Right atrium auricular region (tissue), 2 donors: Measurements from ENCODE around the gene PKP4. TPM values are rescaled to one million over a fixed set of nuclear protein-coding genes. Genes with fewer than 3 reads are reported as not detected.

Experiments
- DNase-seq: peaks from one replicate; pipeline ENCODE4 v3.0.0-alpha.2; 2019; ENCODE audit warnings: low spot score
- H3K27ac ChIP-seq, 2 donors: fragments of 200-600 bp; sonication (generic); 1 replicate in 1 of 2; 2 replicates in 1 of 2; pipeline ENCODE4 v1.5.1; 2016 to 2019
- H3K27me3 ChIP-seq, 2 donors: fragments of 200-600 bp; sonication (generic); one replicate each; pipeline versions ENCODE4 v1.5.1 to v1.6.0; 2017 to 2019
- H3K36me3 ChIP-seq: fragments of 200-600 bp; sonication (generic); one replicate; pipeline ENCODE4 v1.5.1; 2016
- H3K4me1 ChIP-seq, 2 donors: fragments of 200-600 bp; sonication (generic); one replicate each; pipeline versions ENCODE4 v1.5.1 to v1.6.0; 2017 to 2019
- H3K4me3 ChIP-seq, 2 donors: fragments of 200-600 bp; sonication (generic); 1 replicate in 1 of 2; 2 replicates in 1 of 2; pipeline ENCODE4 v1.5.1; 2017 to 2019; ENCODE audit warnings: mild to moderate bottlenecking in 1 of 2, moderate library complexity in 1 of 2
- H3K9me3 ChIP-seq, 2 donors: fragments of 200-600 bp; sonication (generic); one replicate each; pipeline ENCODE4 v1.5.1; 2019
- CTCF ChIP-seq, 2 donors: fragments of 200-600 bp; sonication (generic); IDR thresholded peaks; one replicate each; pipeline ENCODE4 v1.5.1; 2019; ENCODE audit warnings: antibody characterized with exemption in 2 of 2
- total RNA-seq, 2 donors: library from RNA; depleted of rRNA; stranded (reverse); fragments of >200 nt; gene quantifications; one replicate each; pipeline ENCODE4 v1.1.0, GENCODE V29; 2016

The PKP4 gene
- total RNA-seq, 2 donors from 2014 or later = 36.2 to 39.2 TPM

- Histone ChIP-seq H3K4me3 (no peak overlapping the region), H3K27me3 (no peaks in the 10 kb centered on the region), H3K36me3 (no peaks in the 10 kb centered on the region), H3K9me3 (no peaks in the 10 kb centered on the region), H3K27ac (no peak overlapping the region), H3K4me1 (peaks cover 0 to 4% of the 10 kb centered on the region in 2 donors)
- no peak for TF ChIP-seq CTCF (IDR thresholded peaks at IDR 0.05)
- no peak for DNase-seq
Measured at GRCh38 chr2:158579928-158580327, 123.2 kb downstream of the PKP4 start.

GRCh38 chr2:158580760-158581159, 124.0 kb downstream of the PKP4 start:
- Histone ChIP-seq H3K4me1 (no peaks in the 10 kb centered on the region), H3K9me3 (no peaks in the 10 kb centered on the region), H3K4me3 (no peak overlapping the region), H3K36me3 (no peaks in the 10 kb centered on the region), H3K27me3 (no peaks in the 10 kb centered on the region), H3K27ac (no peak overlapping the region)
- no peak for TF ChIP-seq CTCF (IDR thresholded peaks at IDR 0.05)
- no peak for DNase-seq

- no peak overlapping the region for H3K27ac ChIP-seq
Measured at GRCh38 chr2:158582670-158583069, 125.9 kb downstream of the PKP4 start.

GRCh38 chr2:158583923-158584322, 127.2 kb downstream of the PKP4 start:
- Histone ChIP-seq H3K9me3 (no peaks in the 10 kb centered on the region), H3K27me3 (no peaks in the 10 kb centered on the region), H3K4me3 (no peak overlapping the region), H3K27ac (no peak overlapping the region), H3K4me1 (peaks cover 0 to 4% of the 10 kb centered on the region in 2 donors), H3K36me3 (no peaks in the 10 kb centered on the region)
- DNase-seq = no peak
- no peak for TF ChIP-seq CTCF (IDR thresholded peaks at IDR 0.05)

More at GRCh38 chr2:158582670-158583069, 125.9 kb downstream of the PKP4 start:
- H3K4me3 ChIP-seq = no peak overlapping the region
- H3K27me3 ChIP-seq = no peaks in the 10 kb centered on the region
- DNase-seq = no peak
- no peak for TF ChIP-seq CTCF (IDR thresholded peaks at IDR 0.05)
- no peaks in the 10 kb centered on the region for H3K36me3 ChIP-seq
- H3K9me3 ChIP-seq = no peaks in the 10 kb centered on the region
- H3K4me1 ChIP-seq = no peaks in the 10 kb centered on the region

GRCh38 chr2:158586491-158586890, 129.7 kb downstream of the PKP4 start:
- DNase-seq = no peak
- Histone ChIP-seq H3K27ac (no peak overlapping the region), H3K36me3 (no peaks in the 10 kb centered on the region), H3K27me3 (no peaks in the 10 kb centered on the region), H3K4me1 (peaks cover 0 to 12% of the 10 kb centered on the region in 2 donors), H3K9me3 (no peaks in the 10 kb centered on the region), H3K4me3 (no peak overlapping the region)
- TF ChIP-seq CTCF (IDR thresholded peaks at IDR 0.05) = no peak

- H3K36me3 ChIP-seq = no peaks in the 10 kb centered on the region
- TF ChIP-seq CTCF (IDR thresholded peaks at IDR 0.05) = no peak
Measured at GRCh38 chr2:158589303-158589702, 132.6 kb downstream of the PKP4 start.

More at GRCh38 chr2:158589303-158589702, 132.6 kb downstream of the PKP4 start:
- H3K27ac ChIP-seq = no peak overlapping the region
- no peak overlapping the region for H3K4me3 ChIP-seq
- no peaks in the 10 kb centered on the region for H3K9me3 ChIP-seq
- H3K27me3 ChIP-seq = no peaks in the 10 kb centered on the region
- peaks cover 0 to 12% of the 10 kb centered on the region in 2 donors for H3K4me1 ChIP-seq
- no peak for DNase-seq
